ENCODE results near the gene FAM184B.

DNA sequence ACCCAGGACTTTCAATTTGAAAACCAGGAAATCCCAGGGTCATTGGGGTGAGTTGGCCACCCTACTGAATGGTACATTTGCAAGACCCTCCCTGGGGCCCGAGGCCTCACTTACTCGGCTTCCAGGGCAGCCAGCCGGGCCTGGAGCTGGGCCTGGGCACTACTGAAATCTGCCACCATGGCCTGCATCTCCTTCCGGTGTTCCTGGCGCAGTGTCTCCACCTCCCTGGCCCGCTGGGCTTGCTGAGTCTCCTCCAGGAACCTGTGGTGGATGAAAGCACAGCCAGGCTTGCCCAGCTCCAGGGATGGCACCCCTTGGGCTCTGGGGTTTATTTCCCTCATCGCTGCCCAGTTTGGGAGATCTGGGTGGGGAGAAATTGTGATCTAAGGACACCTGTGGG lies 142.3 kb downstream of the FAM184B start:
- TF ChIP-seq, protein P1, sequence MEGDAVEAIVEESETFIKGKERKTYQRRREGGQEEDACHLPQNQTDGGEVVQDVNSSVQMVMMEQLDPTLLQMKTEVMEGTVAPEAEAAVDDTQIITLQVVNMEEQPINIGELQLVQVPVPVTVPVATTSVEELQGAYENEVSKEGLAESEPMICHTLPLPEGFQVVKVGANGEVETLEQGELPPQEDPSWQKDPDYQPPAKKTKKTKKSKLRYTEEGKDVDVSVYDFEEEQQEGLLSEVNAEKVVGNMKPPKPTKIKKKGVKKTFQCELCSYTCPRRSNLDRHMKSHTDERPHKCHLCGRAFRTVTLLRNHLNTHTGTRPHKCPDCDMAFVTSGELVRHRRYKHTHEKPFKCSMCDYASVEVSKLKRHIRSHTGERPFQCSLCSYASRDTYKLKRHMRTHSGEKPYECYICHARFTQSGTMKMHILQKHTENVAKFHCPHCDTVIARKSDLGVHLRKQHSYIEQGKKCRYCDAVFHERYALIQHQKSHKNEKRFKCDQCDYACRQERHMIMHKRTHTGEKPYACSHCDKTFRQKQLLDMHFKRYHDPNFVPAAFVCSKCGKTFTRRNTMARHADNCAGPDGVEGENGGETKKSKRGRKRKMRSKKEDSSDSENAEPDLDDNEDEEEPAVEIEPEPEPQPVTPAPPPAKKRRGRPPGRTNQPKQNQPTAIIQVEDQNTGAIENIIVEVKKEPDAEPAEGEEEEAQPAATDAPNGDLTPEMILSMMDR (conservative IDR thresholded peaks at IDR 0.05; ENCODE audit: low read depth in 2 of 2), result no peak
- TF ChIP-seq EZH2 (IDR thresholded peaks at IDR 0.05; ENCODE audit: low read depth, unreplicated experiment), result no peak
- TF ChIP-seq POLR2AphosphoS5 (IDR thresholded peaks at IDR 0.05; ENCODE audit: low read depth), result no peak
- TF ChIP-seq, protein P2, sequence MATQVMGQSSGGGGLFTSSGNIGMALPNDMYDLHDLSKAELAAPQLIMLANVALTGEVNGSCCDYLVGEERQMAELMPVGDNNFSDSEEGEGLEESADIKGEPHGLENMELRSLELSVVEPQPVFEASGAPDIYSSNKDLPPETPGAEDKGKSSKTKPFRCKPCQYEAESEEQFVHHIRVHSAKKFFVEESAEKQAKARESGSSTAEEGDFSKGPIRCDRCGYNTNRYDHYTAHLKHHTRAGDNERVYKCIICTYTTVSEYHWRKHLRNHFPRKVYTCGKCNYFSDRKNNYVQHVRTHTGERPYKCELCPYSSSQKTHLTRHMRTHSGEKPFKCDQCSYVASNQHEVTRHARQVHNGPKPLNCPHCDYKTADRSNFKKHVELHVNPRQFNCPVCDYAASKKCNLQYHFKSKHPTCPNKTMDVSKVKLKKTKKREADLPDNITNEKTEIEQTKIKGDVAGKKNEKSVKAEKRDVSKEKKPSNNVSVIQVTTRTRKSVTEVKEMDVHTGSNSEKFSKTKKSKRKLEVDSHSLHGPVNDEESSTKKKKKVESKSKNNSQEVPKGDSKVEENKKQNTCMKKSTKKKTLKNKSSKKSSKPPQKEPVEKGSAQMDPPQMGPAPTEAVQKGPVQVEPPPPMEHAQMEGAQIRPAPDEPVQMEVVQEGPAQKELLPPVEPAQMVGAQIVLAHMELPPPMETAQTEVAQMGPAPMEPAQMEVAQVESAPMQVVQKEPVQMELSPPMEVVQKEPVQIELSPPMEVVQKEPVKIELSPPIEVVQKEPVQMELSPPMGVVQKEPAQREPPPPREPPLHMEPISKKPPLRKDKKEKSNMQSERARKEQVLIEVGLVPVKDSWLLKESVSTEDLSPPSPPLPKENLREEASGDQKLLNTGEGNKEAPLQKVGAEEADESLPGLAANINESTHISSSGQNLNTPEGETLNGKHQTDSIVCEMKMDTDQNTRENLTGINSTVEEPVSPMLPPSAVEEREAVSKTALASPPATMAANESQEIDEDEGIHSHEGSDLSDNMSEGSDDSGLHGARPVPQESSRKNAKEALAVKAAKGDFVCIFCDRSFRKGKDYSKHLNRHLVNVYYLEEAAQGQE (IDR thresholded peaks at IDR 0.05; ENCODE audit: unreplicated experiment), result no peak
- TF ChIP-seq EZH2phosphoT487 (IDR thresholded peaks at IDR 0.05; ENCODE audit: unreplicated experiment), result no peak
- no peak for TF ChIP-seq JUNB (IDR thresholded peaks at IDR 0.05; ENCODE audit: unreplicated experiment)
- no peak for TF ChIP-seq ZNF114 (CRISPR knock-in tag; IDR thresholded peaks at IDR 0.05)
- TF ChIP-seq, protein P3, sequence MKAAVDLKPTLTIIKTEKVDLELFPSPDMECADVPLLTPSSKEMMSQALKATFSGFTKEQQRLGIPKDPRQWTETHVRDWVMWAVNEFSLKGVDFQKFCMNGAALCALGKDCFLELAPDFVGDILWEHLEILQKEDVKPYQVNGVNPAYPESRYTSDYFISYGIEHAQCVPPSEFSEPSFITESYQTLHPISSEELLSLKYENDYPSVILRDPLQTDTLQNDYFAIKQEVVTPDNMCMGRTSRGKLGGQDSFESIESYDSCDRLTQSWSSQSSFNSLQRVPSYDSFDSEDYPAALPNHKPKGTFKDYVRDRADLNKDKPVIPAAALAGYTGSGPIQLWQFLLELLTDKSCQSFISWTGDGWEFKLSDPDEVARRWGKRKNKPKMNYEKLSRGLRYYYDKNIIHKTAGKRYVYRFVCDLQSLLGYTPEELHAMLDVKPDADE (IDR thresholded peaks at IDR 0.05), result no peak
- no peak for TF ChIP-seq ZNF331 (CRISPR knock-in tag; IDR thresholded peaks at IDR 0.05; ENCODE audit: low read depth)
- no peak for TF ChIP-seq CREB1 (CRISPR knock-in tag; IDR thresholded peaks at IDR 0.05; ENCODE audit: low read depth)
- no peak for TF ChIP-seq STAT1 (IDR thresholded peaks at IDR 0.05; ENCODE audit: unreplicated experiment)
- TF ChIP-seq, protein P4, sequence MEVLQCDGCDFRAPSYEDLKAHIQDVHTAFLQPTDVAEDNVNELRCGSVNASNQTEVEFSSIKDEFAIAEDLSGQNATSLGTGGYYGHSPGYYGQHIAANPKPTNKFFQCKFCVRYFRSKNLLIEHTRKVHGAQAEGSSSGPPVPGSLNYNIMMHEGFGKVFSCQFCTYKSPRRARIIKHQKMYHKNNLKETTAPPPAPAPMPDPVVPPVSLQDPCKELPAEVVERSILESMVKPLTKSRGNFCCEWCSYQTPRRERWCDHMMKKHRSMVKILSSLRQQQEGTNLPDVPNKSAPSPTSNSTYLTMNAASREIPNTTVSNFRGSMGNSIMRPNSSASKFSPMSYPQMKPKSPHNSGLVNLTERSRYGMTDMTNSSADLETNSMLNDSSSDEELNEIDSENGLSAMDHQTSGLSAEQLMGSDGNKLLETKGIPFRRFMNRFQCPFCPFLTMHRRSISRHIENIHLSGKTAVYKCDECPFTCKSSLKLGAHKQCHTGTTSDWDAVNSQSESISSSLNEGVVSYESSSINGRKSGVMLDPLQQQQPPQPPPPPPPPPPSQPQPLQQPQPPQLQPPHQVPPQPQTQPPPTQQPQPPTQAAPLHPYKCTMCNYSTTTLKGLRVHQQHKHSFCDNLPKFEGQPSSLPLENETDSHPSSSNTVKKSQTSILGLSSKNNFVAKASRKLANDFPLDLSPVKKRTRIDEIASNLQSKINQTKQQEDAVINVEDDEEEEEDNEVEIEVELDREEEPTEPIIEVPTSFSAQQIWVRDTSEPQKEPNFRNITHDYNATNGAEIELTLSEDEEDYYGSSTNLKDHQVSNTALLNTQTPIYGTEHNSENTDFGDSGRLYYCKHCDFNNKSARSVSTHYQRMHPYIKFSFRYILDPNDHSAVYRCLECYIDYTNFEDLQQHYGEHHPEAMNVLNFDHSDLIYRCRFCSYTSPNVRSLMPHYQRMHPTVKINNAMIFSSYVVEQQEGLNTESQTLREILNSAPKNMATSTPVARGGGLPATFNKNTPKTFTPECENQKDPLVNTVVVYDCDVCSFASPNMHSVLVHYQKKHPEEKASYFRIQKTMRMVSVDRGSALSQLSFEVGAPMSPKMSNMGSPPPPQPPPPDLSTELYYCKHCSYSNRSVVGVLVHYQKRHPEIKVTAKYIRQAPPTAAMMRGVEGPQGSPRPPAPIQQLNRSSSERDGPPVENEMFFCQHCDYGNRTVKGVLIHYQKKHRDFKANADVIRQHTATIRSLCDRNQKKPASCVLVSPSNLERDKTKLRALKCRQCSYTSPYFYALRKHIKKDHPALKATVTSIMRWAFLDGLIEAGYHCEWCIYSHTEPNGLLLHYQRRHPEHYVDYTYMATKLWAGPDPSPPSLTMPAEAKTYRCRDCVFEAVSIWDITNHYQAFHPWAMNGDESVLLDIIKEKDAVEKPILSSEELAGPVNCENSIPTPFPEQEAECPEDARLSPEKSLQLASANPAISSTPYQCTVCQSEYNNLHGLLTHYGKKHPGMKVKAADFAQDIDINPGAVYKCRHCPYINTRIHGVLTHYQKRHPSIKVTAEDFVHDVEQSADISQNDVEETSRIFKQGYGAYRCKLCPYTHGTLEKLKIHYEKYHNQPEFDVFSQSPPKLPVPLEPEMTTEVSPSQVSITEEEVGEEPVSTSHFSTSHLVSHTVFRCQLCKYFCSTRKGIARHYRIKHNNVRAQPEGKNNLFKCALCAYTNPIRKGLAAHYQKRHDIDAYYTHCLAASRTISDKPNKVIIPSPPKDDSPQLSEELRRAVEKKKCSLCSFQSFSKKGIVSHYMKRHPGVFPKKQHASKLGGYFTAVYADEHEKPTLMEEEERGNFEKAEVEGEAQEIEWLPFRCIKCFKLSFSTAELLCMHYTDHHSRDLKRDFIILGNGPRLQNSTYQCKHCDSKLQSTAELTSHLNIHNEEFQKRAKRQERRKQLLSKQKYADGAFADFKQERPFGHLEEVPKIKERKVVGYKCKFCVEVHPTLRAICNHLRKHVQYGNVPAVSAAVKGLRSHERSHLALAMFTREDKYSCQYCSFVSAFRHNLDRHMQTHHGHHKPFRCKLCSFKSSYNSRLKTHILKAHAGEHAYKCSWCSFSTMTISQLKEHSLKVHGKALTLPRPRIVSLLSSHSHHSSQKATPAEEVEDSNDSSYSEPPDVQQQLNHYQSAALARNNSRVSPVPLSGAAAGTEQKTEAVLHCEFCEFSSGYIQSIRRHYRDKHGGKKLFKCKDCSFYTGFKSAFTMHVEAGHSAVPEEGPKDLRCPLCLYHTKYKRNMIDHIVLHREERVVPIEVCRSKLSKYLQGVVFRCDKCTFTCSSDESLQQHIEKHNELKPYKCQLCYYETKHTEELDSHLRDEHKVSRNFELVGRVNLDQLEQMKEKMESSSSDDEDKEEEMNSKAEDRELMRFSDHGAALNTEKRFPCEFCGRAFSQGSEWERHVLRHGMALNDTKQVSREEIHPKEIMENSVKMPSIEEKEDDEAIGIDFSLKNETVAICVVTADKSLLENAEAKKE (CRISPR knock-in tag; IDR thresholded peaks at IDR 0.05), result no peak
- no peak for TF ChIP-seq NANOG (IDR thresholded peaks at IDR 0.05; ENCODE audit: borderline replicate concordance)

Measured in GM23338 (cell line).